Cardiac septum (tissue), 1 donor: ENCODE measurements around the gene IL17B. TPM values are rescaled to one million over a fixed set of nuclear protein-coding genes. Genes with fewer than 3 reads are reported as not detected.

Experiments used
- DNase-seq: peaks from one replicate; pipeline ENCODE4 v3.0.0-alpha.2; 2020; ENCODE audit warnings: low spot score
- intact Hi-C: fragments of 100-400 bp; cut with DNase I; formaldehyde crosslinking; loops from one replicate; pipeline ENCODE4 v1.14.0; 2022
- total RNA-seq: library from RNA; stranded (reverse); fragmentation: NEBNext Ultra II Directional; extraction: Animal tissue kit (Norgen Biotek cat#: 25700); gene quantifications from one replicate; pipeline ENCODE4 v1.2.1, GENCODE V29; 2021
- donor health status: DM: no; HTN: no; CAD: no.

IL17B gene
- total RNA-seq, 1 donor from 2014 or later: not detected

- intact Hi-C loops: no loop called here
- no peak for DNase-seq
These were observed 36.2 kb upstream of the IL17B start for GRCh38 chr5:149415066-149415967.

GRCh38 chr5:149414405-149415065, 35.4 kb upstream of the IL17B start:
- intact Hi-C loops: no loop called here
- DNase-seq: peak; percentile 78

GRCh38 chr5:149413477-149414210, 34.6 kb upstream of the IL17B start:
- DNase-seq: no peak
- intact Hi-C loops: no loop called here

- DNase-seq: no peak
These were observed 33.8 kb upstream of the IL17B start for GRCh38 chr5:149412783-149413476.

GRCh38 chr5:149411738-149412519, 32.8 kb upstream of the IL17B start:
- no peak for DNase-seq
- intact Hi-C loops: no loop called here

More at GRCh38 chr5:149412783-149413476, 33.8 kb upstream of the IL17B start:
- intact Hi-C loops: no loop called here

GRCh38 chr5:149410721-149411432, 31.8 kb upstream of the IL17B start:
- intact Hi-C loops: no loop called here
- DNase-seq: no peak

GRCh38 chr5:149410071-149410470, 31.0 kb upstream of the IL17B start:
- intact Hi-C loops: no loop called here
- no peak for DNase-seq

GRCh38 chr5:149409268-149409948, 30.3 kb upstream of the IL17B start:
- intact Hi-C loops: no loop called here
- DNase-seq: no peak

- no peak for DNase-seq
- intact Hi-C loops: no loop called here
These were observed 29.4 kb upstream of the IL17B start for GRCh38 chr5:149408252-149409099.

GRCh38 chr5:149407323-149408251, 28.5 kb upstream of the IL17B start:
- intact Hi-C loops: no loop called here

GRCh38 chr5:149406979-149407306, 27.9 kb upstream of the IL17B start:
- intact Hi-C loops: no loop called here
- no peak for DNase-seq

More at GRCh38 chr5:149407323-149408251, 28.5 kb upstream of the IL17B start:
- DNase-seq: no peak

- DNase-seq: peak; percentile 83
- intact Hi-C loops: no loop called here
These were observed 27.3 kb upstream of the IL17B start for GRCh38 chr5:149406203-149406978.

GRCh38 chr5:149405550-149406202, 26.6 kb upstream of the IL17B start:
- intact Hi-C loops: no loop called here
- DNase-seq: no peak

- DNase-seq: no peak
- intact Hi-C loops: no loop called here
These were observed 25.9 kb upstream of the IL17B start for GRCh38 chr5:149404746-149405549.
